Osteoblast (primary cell): ENCODE data around the gene MAGEC3. TPM values are rescaled to one million over a fixed set of nuclear protein-coding genes. Genes with fewer than 3 reads are reported as not detected.

ENCODE experiments used
- DNase-seq: peaks from one replicate; pipeline ENCODE4 v3.0.0; 2011; ENCODE audit warnings: low spot score, mixed read lengths; ENCODE audit not compliant: insufficient read length; ENCODE audit errors: missing footprints
- H2AFZ ChIP-seq: 2 replicates; pipeline ENCODE4 v1.6.0; 2011; ENCODE audit warnings: mild to moderate bottlenecking, low read length
- H3K27ac ChIP-seq: 2 replicates; pipeline ENCODE4 v1.5.1; 2011; ENCODE audit warnings: mild to moderate bottlenecking, low read depth, low read length, moderate library complexity
- H3K27me3 ChIP-seq: 2 replicates; pipeline ENCODE4 v1.6.0; 2012; ENCODE audit warnings: mild to moderate bottlenecking, control low read depth, inconsistent platforms, low read length, moderate library complexity; ENCODE audit not compliant: insufficient read depth
- H3K36me3 ChIP-seq: 2 replicates; pipeline ENCODE4 v1.5.1; 2011; ENCODE audit warnings: mild to moderate bottlenecking, low read length, control low read depth, moderate library complexity; ENCODE audit not compliant: insufficient read depth
- H3K4me1 ChIP-seq: 2 replicates; pipeline ENCODE4 v1.5.1; 2011; ENCODE audit warnings: mild to moderate bottlenecking, low read length, control low read depth, moderate library complexity; ENCODE audit not compliant: insufficient read depth
- H3K4me2 ChIP-seq: 2 replicates; pipeline ENCODE4 v1.6.0; 2011; ENCODE audit warnings: mild to moderate bottlenecking, low read length; ENCODE audit not compliant: insufficient read depth
- H3K4me3 ChIP-seq: fragments of 200-600 bp; sonication (generic); 3 replicates; pipeline ENCODE4 v1.5.1; 2012; ENCODE audit warnings: mild to moderate bottlenecking, low read length, inconsistent platforms; ENCODE audit not compliant: insufficient read depth
- H3K79me2 ChIP-seq: 2 replicates; pipeline ENCODE4 v1.6.0; 2012; ENCODE audit warnings: mild to moderate bottlenecking, low read length, control low read depth, inconsistent platforms; ENCODE audit not compliant: insufficient read depth
- H3K9me3 ChIP-seq: 2 replicates; pipeline ENCODE4 v1.5.1; 2011; ENCODE audit warnings: low read depth, low read length, control low read depth
- H4K20me1 ChIP-seq: 2 replicates; pipeline ENCODE4 v1.6.0; 2012; ENCODE audit warnings: mild to moderate bottlenecking, low read length, control low read depth; ENCODE audit not compliant: insufficient read depth
- total RNA-seq: library from RNA; depleted of rRNA; stranded (reverse); fragments of >200 nt; gene quantifications from 2 replicates; pipeline ENCODE4 v1.2.3, GENCODE V29; 2012
- TF ChIP-seq, protein P1 (sequence below): IDR thresholded peaks from 2 replicates; pipeline ENCODE4 v1.5.1; 2011; ENCODE audit warnings: mild to moderate bottlenecking, low read depth, low read length, moderate library complexity; ENCODE audit errors: extremely low read depth

MAGEC3 gene
- total RNA-seq, 1 donor, result not detected

DNA sequence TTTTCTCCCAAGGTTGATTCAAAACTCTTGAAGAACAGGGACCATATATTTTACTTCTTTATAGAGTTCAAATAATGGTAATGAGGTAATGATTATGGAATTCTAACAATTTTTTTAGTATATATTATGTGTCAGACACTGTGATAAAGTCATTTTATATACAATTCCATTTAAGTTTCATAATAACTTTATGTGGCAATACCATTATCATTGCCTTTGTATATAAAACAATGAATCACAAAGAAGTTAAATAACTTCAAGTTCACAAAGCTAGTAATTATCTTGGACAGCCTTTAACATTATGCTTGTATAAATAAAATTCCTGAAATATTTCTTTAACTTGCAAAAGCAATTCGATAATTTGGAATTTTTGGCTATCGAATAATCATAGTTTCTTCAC, 86.2 kb downstream of the MAGEC3 start:
- TF ChIP-seq, protein P1, sequence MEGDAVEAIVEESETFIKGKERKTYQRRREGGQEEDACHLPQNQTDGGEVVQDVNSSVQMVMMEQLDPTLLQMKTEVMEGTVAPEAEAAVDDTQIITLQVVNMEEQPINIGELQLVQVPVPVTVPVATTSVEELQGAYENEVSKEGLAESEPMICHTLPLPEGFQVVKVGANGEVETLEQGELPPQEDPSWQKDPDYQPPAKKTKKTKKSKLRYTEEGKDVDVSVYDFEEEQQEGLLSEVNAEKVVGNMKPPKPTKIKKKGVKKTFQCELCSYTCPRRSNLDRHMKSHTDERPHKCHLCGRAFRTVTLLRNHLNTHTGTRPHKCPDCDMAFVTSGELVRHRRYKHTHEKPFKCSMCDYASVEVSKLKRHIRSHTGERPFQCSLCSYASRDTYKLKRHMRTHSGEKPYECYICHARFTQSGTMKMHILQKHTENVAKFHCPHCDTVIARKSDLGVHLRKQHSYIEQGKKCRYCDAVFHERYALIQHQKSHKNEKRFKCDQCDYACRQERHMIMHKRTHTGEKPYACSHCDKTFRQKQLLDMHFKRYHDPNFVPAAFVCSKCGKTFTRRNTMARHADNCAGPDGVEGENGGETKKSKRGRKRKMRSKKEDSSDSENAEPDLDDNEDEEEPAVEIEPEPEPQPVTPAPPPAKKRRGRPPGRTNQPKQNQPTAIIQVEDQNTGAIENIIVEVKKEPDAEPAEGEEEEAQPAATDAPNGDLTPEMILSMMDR, result no peak
- H3K36me3 ChIP-seq, result no peaks in the 10 kb centered on the region
- H3K27me3 ChIP-seq, result no peaks in the 10 kb centered on the region
- no peak for DNase-seq
- no peaks in the 10 kb centered on the region for H4K20me1 ChIP-seq
- no peak overlapping the region for H3K4me2 ChIP-seq
- no peaks in the 10 kb centered on the region for H3K4me1 ChIP-seq
- H3K79me2 ChIP-seq, result no peaks in the 10 kb centered on the region
- H3K9me3 ChIP-seq, result no peaks in the 10 kb centered on the region
- H3K4me3 ChIP-seq, result no peak overlapping the region
- H2AFZ ChIP-seq, result no peak overlapping the region
- H3K27ac ChIP-seq, result no peak overlapping the region

DNA sequence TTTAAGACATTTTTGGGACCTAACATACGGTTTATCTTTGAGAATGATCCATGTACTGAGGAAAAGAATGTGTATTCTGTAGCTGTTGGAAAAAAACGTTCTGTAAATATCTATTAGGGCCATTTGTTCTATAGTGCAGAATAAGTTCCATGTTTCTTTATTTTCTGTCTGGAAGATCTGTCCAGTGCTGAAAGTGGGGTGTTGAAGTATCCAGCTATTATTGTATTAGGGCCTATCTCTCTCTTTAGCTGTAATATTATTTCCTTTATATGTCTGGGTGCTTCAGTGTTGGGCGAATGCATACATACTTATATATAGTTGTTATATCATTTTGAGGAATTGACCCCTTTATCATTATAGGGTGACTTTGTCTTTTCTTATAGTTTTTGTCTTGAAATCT, 90.3 kb downstream of the MAGEC3 start:
- Histone ChIP-seq H3K27me3 (no peaks in the 10 kb centered on the region), H3K79me2 (no peaks in the 10 kb centered on the region), H3K9me3 (no peaks in the 10 kb centered on the region), H2AFZ (no peak overlapping the region), H3K27ac (no peak overlapping the region), H3K4me2 (no peak overlapping the region), H3K4me1 (no peaks in the 10 kb centered on the region), H3K4me3 (no peak overlapping the region), H3K36me3 (no peaks in the 10 kb centered on the region), H4K20me1 (no peaks in the 10 kb centered on the region)
- DNase-seq, result no peak
- TF ChIP-seq, protein P1, result no peak

DNA sequence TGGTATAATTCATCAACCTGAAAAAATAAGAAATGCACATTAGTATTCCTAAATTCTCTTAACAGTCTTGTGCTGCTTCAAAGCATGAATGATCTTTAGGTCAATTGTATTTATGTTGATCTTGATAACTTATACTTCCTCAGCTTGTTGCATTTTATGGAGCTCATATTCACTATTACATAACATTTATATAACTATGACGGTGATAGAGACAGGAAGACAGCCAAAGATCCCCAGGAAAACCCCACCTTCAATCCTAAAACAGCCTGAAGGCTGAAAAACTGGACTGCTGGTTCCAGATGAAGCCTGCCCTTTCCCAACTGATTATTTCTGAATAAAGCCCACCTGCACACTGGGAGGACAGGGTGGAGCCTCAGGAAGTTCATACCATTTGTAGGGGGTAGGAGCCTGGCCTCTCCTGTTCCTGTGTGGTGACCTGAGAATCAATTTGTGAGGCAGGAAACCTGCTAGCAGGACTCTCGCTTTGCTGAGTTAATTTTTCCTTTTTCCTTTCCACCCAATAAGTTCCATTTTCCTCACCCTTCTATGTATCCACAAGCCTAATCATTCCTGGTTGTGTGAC, 96.0 kb downstream of the MAGEC3 start:
- Histone ChIP-seq H4K20me1 (no peaks in the 10 kb centered on the region), H3K9me3 (no peaks in the 10 kb centered on the region), H2AFZ (no peak overlapping the region), H3K27ac (no peak overlapping the region), H3K4me2 (no peak overlapping the region), H3K27me3 (no peaks in the 10 kb centered on the region), H3K36me3 (no peaks in the 10 kb centered on the region), H3K79me2 (no peaks in the 10 kb centered on the region), H3K4me1 (no peaks in the 10 kb centered on the region), H3K4me3 (no peak overlapping the region)
- TF ChIP-seq, protein P1, result no peak
- no peak for DNase-seq

DNA sequence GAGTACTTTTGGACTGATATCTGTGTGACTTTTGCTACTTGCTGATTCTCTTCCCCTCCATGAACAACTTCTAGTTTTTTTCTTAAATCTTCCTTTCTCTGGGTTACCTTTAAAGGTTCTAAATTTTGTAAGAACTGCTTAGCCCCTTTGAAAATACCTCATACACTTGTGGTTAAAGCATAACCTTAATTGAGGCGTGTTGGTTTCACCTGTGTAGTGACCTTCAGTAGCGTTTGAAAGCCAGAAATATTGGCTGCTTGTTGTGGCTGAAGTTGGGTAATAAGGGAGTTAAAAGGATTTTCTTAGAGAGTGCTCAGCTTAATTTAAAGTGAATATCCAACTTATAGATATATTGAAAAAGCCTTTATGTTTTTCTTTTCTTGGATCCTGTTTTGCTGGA, 97.5 kb downstream of the MAGEC3 start:
- H3K4me1 ChIP-seq, result no peaks in the 10 kb centered on the region
- no peaks in the 10 kb centered on the region for H3K27me3 ChIP-seq
- no peak for DNase-seq
- no peak overlapping the region for H3K4me2 ChIP-seq
- H2AFZ ChIP-seq, result no peak overlapping the region
- no peaks in the 10 kb centered on the region for H4K20me1 ChIP-seq
- no peaks in the 10 kb centered on the region for H3K36me3 ChIP-seq
- no peaks in the 10 kb centered on the region for H3K79me2 ChIP-seq
- H3K27ac ChIP-seq, result no peak overlapping the region
- no peak overlapping the region for H3K4me3 ChIP-seq
- no peaks in the 10 kb centered on the region for H3K9me3 ChIP-seq
- TF ChIP-seq, protein P1, result no peak
